Loucy (cell line): ENCODE data around the gene SLC35G6.
"Not testable (repeated sequence)": the region's sequence is repeated elsewhere in the genome, so short reads cannot be mapped to it uniquely, and the experiment has no call there.

Source experiments
- CTCF ChIP-seq: fragments of 200-600 bp; sonication (generic); conservative IDR thresholded peaks from 2 replicates; pipeline ENCODE4 v1.5.1; 2014; ENCODE audit warnings: mild to moderate bottlenecking, antibody characterized with exemption, low read length
- EZH2phosphoT487 ChIP-seq: fragments of 200-600 bp; IDR thresholded peaks from 2 replicates; pipeline ENCODE4 v1.6.1; 2018; ENCODE audit warnings: antibody characterized with exemption, mild to moderate bottlenecking, moderate library complexity, borderline replicate concordance

GRCh38 chr17:7474767-7475166 lies 6.5 kb upstream of the SLC35G6 start:
- not testable (repeated sequence) for TF ChIP-seq CTCF, EZH2phosphoT487
